Stimulated activated CD4-positive, alpha-beta T cell treated with anti-CD3 and anti-CD28 coated beads, Interleukin-12 subunit alpha, Interleukin-12 subunit beta, amount 100 ng/mL, for 24 hours (primary cell): ENCODE results near the gene TMEM271.

ENCODE experiments used
- DNase-seq, 2 experiments: peaks; one replicate each; pipeline ENCODE4 v3.0.0-alpha.2; 2020; ENCODE audit warnings: low read depth in 2 of 2

TMEM271 gene

GRCh38 chr4:581181-581580, 5.1 kb upstream of the TMEM271 start:
- DNase-seq, result no peak

- DNase-seq, result no peak
Observed at GRCh38 chr4:579543-580175, 3.6 kb upstream of the TMEM271 start.

- DNase-seq, result no peak
Observed at GRCh38 chr4:578451-579443, 2.7 kb upstream of the TMEM271 start.

- DNase-seq, result peak in 1 of 2 experiments; percentile 22
Observed at GRCh38 chr4:577499-578450, 1.7 kb upstream of the TMEM271 start.

GRCh38 chr4:576991-577498, 950 bp upstream of the TMEM271 start:
- DNase-seq, result no peak

GRCh38 chr4:575281-576141, 584 bp downstream of the TMEM271 start:
- DNase-seq, result no peak

- DNase-seq, result no peak
Observed at GRCh38 chr4:574346-575161, 1.5 kb downstream of the TMEM271 start.

- DNase-seq, result no peak
Observed at GRCh38 chr4:573122-573892, 2.8 kb downstream of the TMEM271 start.

- no peak for DNase-seq
Observed at GRCh38 chr4:572594-572993, 3.5 kb downstream of the TMEM271 start.

GRCh38 chr4:571838-572572, 4.1 kb downstream of the TMEM271 start:
- no peak for DNase-seq

- no peak for DNase-seq
Observed at GRCh38 chr4:570754-571153, 5.3 kb downstream of the TMEM271 start.

- DNase-seq, result no peak
Observed at GRCh38 chr4:569958-570667, 6.0 kb downstream of the TMEM271 start.

GRCh38 chr4:568962-569361, 7.1 kb downstream of the TMEM271 start:
- DNase-seq, result no peak

- DNase-seq, result no peak
Observed at GRCh38 chr4:568351-568652, 7.8 kb downstream of the TMEM271 start.

GRCh38 chr4:567457-568350, 8.4 kb downstream of the TMEM271 start:
- no peak for DNase-seq

- no peak for DNase-seq
Observed at GRCh38 chr4:566508-567295, 9.4 kb downstream of the TMEM271 start.
